ENCODE results near the gene DET1. TPM values are rescaled to one million over a fixed set of nuclear protein-coding genes. Genes with fewer than 3 reads are reported as not detected.
"Not testable (repeated sequence)": the region's sequence is repeated elsewhere in the genome, so short reads cannot be mapped to it uniquely, and the experiment has no call there.

Gene DET1
- total and polyA plus RNA-seq, 2 donors (not counting 1 experiment from before 2014, with no cell fraction given) = 6.7 to 10.1 TPM

DNA sequence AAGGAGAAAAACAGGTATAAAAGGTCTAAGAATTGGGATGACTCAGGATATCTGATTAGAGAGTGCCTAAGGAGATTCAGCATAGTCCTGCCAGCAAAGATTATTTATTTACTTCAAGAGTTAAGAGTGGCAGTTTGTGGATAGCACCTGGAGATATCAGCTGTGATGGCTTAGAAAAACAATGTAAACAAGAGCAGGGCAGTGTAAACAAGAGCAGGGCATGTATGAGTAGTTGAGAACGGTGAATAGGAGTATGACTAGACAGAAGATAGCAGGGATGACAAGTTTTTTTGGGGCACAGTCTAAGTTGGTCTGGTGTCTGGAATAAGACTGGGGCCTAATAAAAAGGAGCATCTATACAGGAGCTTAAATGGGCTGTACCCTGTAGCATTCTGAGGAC is 1.5 kb upstream of the DET1 start:
- WGBS (ENCODE audit: insufficient coverage) = 100% methylated on average over 1 of the region's 1 CpG
- H3K4me1 Mint-ChIP-seq = peaks cover 18% of the 10 kb centered on the region
- H3K79me2 ChIP-seq (ENCODE audit: control insufficient read depth, insufficient read depth, low read length); H3K27me3 Mint-ChIP-seq; CTCF ChIA-PET; H4K20me1 ChIP-seq (ENCODE audit: control insufficient read depth, insufficient read depth, low read length, poor library complexity, severe bottlenecking); H3K27me3 ChIP-seq (replicated peaks in 1 of 4; ENCODE audit: control extremely low read depth in 1 of 4, control insufficient read depth in 3 of 4, insufficient read depth in 4 of 4, low read length in 3 of 4); H3K9ac ChIP-seq (ENCODE audit: low read length); H3K9me3 Mint-ChIP-seq (ENCODE audit: insufficient read depth); H3K4me3 Mint-ChIP-seq; H3K27ac Mint-ChIP-seq; H3K4me1 ChIP-seq (ENCODE audit: control insufficient read depth in 2 of 2, insufficient read depth in 2 of 2, low read length in 2 of 2); H3K4me2 ChIP-seq (replicated peaks; ENCODE audit: low read depth, low read length, poor library complexity, severe bottlenecking); DNase-seq; POLR2A ChIA-PET; H3K9me3 ChIP-seq (ENCODE audit: control extremely low read depth in 1 of 3, control insufficient read depth in 2 of 3, insufficient read depth in 1 of 3, low read length in 2 of 3); H2AFZ ChIP-seq (ENCODE audit: insufficient read depth, low read depth, low read length, poor library complexity, severe bottlenecking); ATAC-seq (ENCODE audit: low read depth); H3K36me3 ChIP-seq (replicated peaks in 1 of 2; ENCODE audit: control extremely low read depth in 1 of 2, control insufficient read depth in 1 of 2, extremely low read depth in 1 of 2, insufficient read depth in 2 of 2, low read length in 1 of 2); H3K27ac ChIP-seq (ENCODE audit: low read length in 2 of 2); H3K4me3 ChIP-seq (ENCODE audit: control extremely low read depth in 1 of 5, extremely low read depth in 1 of 5, insufficient read depth in 1 of 5, low read depth in 2 of 5, low read length in 4 of 5): not testable (repeated sequence)
- intact Hi-C loops (cut with micrococcal nuclease) = loop anchor here (5.0 kb wide), 1 partner anchor 349 kb away; the partner anchor contains the start of gene HAPLN3

DNA sequence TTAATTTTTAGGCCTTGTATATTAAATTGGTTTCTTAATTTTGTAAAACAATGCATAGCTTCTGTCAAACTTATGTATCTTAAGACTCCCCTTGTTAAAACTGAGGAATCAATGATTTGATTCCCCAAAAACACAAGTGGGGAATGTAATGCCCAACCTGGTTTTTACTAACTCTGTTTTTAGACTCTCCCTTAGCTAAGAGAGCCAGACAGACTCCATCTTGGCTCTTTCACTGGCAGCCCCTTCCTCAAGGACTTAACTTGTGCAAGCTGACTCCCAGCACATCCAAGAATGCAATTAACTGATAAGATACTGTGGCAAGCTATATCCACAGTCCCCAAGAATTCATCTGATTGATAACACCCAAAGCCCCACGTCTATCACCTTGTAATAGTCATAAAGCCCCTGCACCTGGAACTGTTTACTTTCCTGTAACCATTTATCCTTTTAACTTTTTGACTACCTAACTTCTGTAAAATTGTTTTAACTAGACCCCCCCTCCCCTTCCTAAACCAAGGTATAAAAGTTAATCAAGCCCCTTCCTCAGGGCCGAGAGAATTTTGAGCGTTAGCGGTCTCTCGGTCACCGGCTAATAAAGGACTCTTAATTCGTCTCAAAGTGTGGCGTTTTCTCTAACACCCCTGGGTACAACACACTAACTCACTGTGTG is 768 bp downstream of the DET1 start:
- 16% methylated on average over 7 of the region's 8 CpGs for WGBS (ENCODE audit: insufficient coverage)
- H4K20me1 ChIP-seq (ENCODE audit: control insufficient read depth, insufficient read depth, low read length, poor library complexity, severe bottlenecking); H3K27me3 ChIP-seq (replicated peaks in 1 of 4; ENCODE audit: control extremely low read depth in 1 of 4, control insufficient read depth in 3 of 4, insufficient read depth in 4 of 4, low read length in 3 of 4); H3K9me3 ChIP-seq (ENCODE audit: control extremely low read depth in 1 of 3, control insufficient read depth in 2 of 3, insufficient read depth in 1 of 3, low read length in 2 of 3); H3K79me2 ChIP-seq (ENCODE audit: control insufficient read depth, insufficient read depth, low read length); H3K4me1 ChIP-seq (ENCODE audit: control insufficient read depth in 2 of 2, insufficient read depth in 2 of 2, low read length in 2 of 2); CTCF ChIA-PET; H3K9me3 Mint-ChIP-seq (ENCODE audit: insufficient read depth); DNase-seq; H3K27me3 Mint-ChIP-seq; H3K36me3 ChIP-seq (replicated peaks in 1 of 2; ENCODE audit: control extremely low read depth in 1 of 2, control insufficient read depth in 1 of 2, extremely low read depth in 1 of 2, insufficient read depth in 2 of 2, low read length in 1 of 2); ATAC-seq (ENCODE audit: low read depth); POLR2A ChIA-PET: not testable (repeated sequence)
- intact Hi-C loops (cut with micrococcal nuclease) = loop anchor here (5.0 kb wide), 1 partner anchor 352 kb away; the partner anchor contains the start of gene HAPLN3
- H3K4me2 ChIP-seq (replicated peaks; ENCODE audit: low read depth, low read length, poor library complexity, severe bottlenecking) = peak overlapping the region; percentile 72
- peaks cover 18% of the 10 kb centered on the region for H3K4me1 Mint-ChIP-seq
- H3K27ac ChIP-seq (ENCODE audit: low read length in 2 of 2) = peak overlapping the region; percentile 79 to 80
- peak overlapping the region; percentile 88 for H2AFZ ChIP-seq (ENCODE audit: insufficient read depth, low read depth, low read length, poor library complexity, severe bottlenecking)
- peak overlapping the region; percentile 75 for H3K9ac ChIP-seq (ENCODE audit: low read length)
- H3K4me3 Mint-ChIP-seq = peak overlapping the region; percentile 96
- H3K4me3 ChIP-seq (ENCODE audit: control extremely low read depth in 1 of 5, extremely low read depth in 1 of 5, insufficient read depth in 1 of 5, low read depth in 2 of 5, low read length in 4 of 5) = peak overlapping the region; percentile 63 to 81 (median 67)
- H3K27ac Mint-ChIP-seq = peak overlapping the region; percentile 97
